Pons (tissue), 1 donor: ENCODE measurements around the gene CACNG7.
"Not testable (repeated sequence)": the region's sequence is repeated elsewhere in the genome, so short reads cannot be mapped to it uniquely, and the experiment has no call there.

Source experiments
- DNase-seq: peaks from one replicate; pipeline ENCODE4 v3.0.0-alpha.2; 2016; ENCODE audit warnings: low spot score

The CACNG7 gene

DNA sequence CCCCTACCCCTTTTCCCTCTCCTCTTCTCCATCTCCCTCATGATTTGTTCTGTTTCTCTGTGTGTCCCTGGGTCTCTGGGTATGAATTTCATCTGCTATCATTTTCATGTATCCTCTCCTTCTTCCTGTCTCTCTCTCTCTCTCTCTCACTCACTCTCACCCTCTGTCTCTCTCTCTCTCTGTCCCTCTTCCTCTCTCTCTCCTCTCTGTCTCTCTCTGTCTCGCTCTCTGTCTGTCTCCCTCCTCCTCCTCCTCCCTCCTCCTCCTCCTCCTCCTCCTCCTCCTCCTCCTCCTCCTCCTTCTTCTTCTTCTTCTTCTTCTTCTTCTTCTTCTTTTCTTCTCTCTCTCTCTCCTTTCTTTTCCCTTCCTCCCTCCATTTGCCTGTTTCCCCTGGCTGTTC is 3.3 kb upstream of the CACNG7 start:
- no peak for DNase-seq

DNA sequence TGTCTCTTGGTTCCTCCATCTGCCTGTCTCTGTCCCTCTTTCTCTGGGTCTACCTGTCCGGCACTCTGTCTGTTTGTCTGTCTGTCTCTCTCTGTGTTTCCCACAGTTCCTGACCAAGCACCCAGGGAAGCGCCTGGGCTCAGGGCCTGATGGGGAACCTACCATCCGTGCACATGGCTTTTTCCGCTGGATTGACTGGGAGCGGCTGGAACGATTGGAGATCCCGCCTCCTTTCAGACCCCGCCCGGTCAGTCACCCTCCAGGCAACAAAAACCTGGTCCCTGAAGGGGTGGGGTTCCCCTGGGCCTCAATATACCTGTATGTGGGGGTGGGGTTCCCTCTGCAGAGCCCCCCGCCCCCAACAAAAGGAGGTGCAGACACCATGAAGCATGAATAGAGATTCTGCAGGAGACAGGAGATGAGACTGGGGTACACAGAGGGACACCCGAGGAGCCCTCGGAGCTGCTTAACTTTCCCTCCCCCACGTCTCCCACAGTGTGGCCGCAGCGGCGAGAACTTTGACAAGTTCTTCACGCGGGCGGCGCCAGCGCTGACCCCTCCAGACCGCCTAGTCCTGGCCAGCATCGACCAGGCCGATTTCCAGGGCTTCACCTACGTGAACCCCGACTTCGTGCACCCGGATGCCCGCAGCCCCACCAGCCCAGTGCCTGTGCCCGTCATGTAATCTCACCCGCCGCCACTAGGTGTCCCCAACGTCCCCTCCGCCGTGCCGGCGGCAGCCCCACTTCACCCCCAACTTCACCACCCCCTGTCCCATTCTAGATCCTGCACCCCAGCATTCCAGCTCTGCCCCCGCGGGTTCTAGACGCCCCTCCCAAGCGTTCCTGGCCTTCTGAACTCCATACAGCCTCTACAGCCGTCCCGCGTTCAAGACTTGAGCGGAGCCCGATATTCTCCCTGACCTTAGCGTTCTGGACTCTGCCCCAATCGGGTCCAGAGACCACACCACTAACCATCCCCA is 2.6 kb upstream of the CACNG7 start:
- no peak for DNase-seq

DNA sequence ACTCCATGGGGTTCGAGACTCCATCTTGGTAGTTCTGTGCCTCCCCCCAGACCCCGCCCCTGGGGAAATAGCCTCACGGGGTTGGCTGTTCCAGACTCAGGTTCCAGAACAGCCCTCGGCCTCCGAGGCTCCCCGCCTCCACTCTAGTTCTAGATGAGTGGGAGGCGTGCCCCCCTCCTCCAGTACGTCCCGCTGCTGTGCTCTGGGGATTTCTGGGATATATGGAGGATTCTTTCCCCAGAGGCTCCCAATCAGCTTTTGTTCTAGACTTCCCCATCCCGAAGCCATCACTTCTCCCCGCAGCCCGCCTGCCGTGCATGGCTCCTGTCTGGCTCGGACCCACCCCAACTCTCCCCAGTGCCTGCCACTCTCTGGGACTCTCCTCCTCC is 1.9 kb upstream of the CACNG7 start:
- no peak for DNase-seq

DNA sequence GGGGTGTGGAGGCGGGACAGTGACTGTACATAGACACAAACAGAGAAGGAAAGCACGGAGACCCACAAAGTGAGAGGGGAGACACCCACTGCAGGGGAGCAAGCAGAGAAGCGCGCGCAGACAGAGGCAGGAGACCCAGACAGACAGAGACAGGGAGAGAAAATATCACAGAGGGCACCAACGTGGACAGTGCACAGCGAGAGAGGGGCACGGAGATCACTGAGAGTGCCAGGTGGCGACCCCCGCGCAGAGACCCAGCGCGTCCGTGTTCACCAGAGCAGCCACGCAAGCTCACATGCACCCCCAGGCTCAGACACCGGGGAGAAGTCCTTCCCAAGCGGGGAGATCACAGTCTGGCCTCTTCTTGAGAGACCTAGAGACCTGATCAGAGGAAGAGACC is 1.4 kb upstream of the CACNG7 start:
- no peak for DNase-seq

DNA sequence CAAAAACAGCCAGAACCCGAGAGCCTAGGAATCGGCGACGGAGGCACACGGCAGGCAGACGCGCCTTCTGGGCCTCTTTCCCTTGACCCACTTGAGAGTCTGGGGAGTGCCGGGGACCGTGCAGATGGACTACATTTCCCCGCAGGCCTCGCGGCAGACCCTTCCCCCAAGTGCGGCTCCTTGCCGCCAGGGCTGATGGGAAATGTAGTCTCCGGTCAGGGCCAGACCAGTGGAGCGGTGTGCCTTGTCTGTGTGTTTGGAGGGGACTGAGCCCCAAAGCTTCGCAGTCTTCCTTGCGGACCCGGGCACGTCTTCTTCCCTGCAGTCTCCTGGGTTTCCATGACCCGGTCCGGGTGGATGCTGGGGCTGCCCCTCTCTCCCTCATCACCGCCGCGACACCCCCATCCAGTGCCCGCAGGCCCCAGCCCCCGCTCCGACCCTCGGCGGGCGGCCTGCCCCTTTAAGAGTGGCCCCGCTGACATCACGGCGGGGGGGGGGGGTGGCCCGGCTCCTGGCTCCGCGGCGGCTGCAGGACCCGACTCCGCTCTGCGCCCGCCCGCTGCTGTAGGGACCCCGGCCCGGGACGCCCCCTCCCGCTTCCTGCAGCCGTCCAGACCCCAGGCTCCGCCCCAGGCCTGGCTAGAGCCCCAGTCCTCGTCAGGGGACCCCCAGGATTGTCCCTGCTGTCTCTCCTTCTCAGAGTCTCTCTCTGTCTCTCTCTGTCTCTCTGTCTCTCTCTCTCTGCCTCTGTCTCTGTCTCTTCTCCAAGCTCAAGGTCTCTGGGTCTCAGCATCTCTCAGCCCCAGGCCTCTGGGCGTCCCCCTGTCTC is 758 bp upstream of the CACNG7 start:
- peak; percentile 78 for DNase-seq

DNA sequence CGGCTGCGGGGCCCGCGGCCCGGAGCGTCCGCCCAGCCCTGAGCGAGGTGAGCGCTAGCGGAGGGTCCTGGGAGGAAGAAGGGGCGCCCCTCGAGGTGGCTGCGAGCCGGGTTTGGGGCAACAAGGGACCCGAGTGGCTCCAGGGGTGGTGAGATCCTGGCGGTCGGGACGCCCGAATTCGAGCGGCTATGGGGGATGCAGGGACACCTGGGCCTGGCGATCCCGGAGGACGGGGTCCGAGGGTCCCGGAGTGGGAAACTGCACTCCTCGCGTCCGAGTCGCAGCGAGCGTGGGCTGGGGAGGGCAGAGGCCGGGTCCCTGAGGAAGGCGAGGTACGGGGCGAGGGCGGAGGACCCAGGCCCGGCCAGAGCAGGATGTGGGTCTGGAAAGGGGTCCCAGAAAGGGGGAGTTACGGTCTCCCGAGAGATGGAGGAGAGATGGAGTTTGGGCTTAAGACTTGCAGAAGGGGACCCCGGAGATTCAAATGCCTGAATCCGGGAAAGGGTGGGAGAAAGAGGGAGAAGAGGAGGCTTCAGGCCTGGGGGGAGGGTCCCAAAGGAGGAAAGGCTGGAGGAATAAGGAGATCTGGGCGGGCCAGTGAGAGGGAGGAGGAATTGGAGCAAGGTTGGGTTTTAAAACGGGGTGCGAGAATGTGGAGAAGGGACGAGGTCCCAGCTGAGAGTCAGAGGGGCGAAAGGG is 542 bp downstream of the CACNG7 start:
- DNase-seq = no peak

DNA sequence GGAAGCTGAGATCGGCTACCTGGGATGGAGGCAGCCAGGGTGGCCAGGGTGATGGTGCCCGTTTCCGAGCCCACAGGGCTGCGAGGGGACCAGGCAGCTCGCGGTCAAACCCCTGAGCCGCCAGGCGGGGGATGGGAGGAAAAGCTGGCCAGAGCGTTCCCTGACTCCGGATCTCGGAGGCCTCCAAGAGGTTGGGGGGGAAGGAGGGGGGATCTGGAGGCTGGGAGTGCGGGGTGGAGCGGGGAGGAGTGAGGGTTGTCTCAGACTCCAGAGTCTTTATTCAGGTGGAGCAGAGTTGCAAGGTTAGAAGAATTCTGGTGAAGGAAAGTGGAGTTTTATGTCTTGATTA is 1.1 kb downstream of the CACNG7 start:
- no peak for DNase-seq

DNA sequence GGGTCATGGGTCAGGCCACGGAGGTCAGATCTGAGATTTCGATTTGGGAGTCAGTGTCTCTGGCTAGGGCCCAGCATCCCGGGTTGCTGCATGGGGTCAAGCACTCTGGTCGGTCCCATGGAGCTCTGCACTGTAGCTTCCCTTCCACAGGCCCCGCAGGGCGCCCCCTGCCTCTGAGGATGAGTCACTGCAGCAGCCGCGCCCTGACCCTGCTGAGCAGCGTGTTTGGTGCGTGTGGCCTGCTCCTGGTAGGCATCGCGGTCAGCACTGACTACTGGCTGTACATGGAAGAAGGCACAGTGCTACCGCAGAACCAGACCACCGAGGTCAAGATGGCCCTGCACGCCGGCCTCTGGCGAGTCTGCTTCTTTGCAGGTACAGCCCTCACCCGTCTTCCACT is 3.6 kb downstream of the CACNG7 start:
- DNase-seq = no peak

DNA sequence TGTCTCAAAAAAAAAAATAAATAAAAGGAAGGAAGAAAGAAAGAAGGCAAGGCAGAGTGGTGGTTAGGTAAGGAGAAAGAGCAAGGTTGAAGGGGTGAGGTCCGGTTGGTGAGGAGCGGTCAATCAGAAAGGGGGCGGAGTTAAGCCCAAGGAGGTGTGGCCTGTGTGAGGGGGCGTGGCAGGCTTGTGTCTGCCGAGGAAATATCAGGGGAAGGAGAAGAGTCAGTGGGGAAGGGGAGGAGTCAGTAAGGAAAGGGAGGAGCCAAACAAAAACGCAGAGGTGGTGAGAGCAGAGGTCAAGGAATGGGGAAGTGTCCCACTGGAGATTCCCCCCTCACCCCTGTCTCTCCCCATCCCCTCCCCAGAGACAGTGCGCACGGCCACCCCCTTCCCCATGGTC is 5.9 kb downstream of the CACNG7 start:
- DNase-seq = no peak

DNA sequence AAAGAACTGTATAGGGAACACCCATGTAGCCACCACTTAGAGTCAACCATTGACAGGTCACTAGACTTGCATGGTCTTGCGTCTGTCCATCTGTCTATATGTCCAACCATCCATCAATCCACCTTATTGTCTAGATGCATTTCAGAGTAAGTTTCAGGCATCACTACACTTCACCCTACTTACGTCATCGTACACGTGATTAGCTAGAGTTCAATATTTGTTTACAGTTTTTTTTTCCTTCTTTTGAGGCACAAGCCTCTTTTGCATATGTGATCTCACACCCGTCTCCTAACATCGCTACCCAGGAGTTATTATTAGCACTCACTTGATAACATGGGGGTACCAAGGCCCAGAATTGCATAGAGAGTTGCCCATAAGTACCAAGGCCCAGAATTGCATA is 6.9 kb downstream of the CACNG7 start:
- no peak for DNase-seq

DNA sequence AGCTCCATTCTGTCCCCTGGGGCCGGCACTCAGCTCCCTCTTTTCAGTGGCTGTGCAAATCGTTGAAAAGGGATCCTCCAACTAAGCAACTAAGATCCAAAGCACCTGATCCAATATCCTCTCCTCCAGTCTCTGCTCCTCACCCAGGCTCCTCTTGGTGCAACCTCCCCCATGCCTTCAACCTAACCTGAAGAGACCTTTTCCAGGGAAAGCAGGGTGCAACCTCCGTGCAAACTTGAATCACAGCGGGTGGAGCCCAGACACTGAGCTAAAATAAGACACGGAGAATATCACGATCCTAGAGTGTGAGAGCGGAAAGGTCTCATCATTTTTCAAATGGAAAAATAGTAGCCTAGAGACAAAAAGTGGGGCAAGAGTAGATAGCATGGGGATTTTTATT is 8.3 kb downstream of the CACNG7 start:
- DNase-seq = no peak

DNA sequence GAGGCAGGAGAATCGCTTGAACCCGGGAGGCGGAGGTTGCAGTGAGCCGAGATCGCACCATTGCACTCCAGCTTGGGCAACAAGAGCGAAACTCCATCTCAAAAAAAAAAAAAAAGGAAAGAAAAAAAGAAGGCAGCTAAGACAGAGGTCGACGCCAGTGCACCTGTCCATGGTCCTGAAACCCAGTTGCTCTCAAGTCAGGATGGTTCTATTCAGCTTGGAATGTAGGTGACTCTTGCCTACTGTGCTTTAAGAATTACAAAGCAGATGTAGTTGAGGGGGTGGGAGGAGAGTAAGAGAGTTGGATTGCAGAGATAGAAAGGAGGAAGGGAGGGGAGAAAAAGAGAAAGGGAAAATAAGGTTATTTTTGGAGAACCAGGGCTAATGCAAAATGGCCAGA is 18.7 kb downstream of the CACNG7 start:
- DNase-seq = no peak

DNA sequence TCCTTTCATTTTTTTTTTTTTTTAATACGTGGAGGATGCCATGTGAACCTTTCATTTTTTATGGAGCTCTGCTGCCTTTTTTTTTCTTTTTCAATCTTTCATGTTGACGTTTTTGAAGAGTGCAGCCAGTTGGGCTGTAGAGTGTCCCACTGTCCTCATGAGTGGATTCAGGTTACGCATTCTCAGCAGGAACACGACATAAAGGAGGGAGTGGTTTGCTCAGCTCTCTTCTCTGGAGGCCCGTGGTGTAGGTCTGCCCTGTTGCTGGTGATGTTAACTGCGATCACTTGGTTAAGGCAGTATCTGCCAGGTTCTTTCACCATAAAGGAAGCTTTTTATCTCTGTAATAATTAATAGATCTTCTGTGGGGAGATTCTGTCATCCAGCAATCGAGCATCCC is 27.0 kb downstream of the CACNG7 start:
- DNase-seq = no peak

DNA sequence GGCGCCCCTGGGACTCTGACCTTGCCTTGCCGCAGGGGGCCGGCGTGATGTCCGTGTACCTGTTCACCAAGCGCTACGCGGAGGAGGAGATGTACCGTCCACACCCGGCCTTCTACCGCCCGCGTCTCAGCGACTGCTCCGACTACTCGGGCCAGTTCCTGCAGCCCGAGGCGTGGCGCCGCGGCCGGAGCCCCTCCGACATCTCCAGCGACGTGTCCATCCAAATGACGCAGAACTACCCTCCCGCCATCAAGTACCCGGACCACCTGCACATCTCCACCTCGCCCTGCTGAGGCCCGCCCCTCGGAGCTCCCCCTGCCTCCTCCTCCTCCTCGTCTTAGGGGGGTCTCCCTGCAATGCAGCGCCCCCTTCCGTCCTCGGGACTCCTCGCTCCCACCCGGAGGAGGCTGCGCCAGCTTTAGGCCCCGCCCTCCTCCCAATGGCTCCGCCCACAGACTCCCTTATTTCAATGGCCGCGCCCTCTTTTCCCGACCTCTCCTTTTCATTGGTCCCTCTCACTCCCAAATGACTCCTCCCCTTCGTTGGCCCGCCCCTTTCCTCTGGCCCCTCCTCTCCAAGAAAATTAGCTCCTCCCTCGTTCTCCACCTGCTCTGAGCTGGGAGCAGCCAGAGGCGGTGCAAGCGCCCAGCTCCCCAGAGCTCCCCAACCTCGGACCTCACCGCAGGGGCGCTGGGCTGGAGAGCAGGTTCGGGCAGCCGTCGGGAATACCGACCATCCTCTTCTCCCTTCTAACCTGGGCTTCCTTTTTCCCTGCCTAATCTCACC is 33.1 kb downstream of the CACNG7 start:
- DNase-seq = no peak

DNA sequence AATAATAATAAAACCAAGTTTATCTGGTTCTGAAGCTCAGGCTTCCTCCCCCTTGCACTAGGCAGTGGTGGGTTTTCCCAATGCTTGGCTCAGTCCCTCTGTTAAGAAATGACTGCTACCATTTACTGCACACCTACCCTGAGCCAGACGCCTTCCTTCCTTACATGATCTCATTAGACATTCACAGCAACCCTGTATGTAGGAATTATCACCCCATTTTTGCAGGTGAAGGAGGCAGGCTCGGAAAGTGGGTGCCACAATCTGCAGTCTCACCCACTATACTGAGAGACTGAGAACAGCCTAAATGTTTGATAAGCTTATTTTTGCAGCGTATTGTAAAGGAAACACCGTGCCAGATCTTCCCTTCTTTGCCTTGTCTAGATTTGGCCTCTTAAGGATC is 35.3 kb downstream of the CACNG7 start:
- no peak for DNase-seq

DNA sequence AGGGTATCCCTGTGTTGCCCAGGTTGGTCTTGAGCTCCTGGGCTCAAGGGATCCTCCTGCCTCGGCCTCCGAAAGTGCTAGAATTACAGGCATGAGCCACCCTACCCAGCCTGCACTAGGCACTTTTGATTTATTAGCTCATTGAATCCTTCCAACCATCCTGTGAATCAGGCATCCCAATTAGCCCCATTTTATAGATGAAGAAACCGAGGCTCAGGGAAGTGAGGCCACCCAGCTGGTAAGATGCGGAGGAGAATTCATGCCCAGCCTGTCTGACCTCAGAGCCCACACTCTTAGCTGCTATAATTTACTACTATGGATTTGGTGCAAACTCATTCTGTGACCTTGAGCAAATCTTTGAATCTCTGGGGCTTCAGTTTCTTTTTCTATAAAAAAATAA is 35.9 kb downstream of the CACNG7 start:
- DNase-seq = no peak

DNA sequence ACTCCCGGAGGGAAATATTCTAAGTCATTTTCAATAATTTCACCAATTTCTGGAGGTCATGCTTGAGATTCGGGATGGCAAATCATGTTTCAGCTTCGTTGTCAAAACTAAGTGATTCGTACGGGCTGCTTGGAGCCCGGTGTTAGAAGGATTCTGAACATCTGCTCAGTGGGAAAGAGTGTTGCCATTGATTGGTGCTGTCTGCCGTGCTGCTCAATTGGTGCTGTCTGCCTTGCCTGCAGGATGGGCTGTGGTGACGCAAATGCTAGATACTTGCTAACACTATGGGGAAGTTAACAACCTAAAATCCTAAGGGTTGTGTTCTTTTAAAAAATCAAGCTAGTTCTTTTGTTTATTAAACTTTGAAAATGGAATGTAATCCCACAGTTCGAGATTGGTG is 36.4 kb downstream of the CACNG7 start:
- DNase-seq = no peak

DNA sequence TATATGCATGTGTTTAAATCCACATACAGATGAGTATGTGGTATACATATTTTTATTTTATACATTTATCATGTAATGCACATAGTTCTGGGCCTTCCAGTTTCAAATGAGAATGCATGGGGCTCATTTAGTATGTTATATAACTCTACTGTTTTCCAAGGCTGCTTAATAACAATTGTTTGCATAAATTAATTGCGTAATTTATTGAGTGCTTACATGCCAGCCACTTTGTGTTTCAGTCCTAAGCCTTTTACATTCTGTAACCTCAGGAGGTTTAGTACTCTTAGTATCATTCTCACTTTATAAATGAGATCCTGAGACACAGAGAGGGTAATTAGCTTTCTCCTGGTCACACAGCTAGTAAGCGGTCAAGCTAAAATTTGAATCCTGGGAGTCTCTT is 36.9 kb downstream of the CACNG7 start:
- DNase-seq = no peak

DNA sequence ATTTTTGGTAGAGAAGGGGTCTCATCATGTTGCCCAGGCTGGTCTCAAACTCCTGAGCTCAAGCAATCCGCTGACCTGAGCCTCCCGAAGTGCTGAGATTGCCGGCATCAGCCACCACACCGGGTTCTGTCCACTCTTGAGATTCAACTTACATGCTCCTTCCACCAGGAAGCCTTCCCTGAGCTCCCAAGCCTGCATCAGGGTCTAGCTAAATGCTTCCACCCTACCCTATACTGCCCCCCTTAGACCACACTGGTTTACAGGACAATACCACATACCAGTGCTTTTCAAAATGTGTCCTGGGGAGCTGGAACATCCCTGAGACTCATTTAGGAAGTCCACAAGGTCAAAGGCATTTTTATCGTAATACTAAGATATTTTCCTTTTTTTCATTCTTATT is 38.5 kb downstream of the CACNG7 start:
- no peak for DNase-seq

DNA sequence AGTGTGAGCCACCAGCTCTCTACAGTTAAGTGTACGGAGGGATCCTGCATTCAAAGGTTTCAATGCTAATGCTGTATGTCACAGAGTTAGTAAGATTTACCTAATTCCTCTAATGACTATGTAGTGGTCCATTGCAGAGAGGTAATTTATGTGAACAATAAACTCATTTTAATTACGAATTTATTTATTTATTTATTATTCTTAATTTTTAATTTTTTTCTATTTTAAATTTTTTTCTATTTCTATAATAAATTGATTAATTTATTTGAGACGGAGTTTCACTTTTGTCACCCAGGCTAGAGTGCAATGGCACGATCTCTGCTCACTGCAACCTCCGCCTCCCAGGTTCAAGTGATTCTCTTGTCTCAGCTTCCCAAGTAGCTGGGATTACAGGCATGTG is 39.5 kb downstream of the CACNG7 start:
- not testable (repeated sequence) for DNase-seq

DNA sequence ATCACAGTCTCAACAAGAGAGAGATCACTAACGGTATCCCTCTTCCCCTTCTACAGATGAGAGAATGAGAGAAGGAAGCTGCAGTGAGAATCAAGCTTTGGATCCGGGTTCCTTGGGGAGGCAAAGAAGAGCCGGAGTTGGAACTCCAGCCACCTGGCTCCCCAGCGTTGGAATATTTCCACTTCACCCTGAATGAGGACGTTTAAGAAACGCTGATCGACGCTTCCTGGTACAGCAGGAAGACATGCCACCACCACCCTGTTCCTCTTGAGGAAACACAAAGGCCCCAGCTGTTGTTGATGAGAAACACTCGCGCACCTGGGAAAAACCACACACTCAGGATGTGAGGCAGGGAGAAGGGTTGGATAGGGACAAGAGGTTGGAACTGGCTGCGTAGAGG is 42.4 kb downstream of the CACNG7 start:
- DNase-seq = no peak

DNA sequence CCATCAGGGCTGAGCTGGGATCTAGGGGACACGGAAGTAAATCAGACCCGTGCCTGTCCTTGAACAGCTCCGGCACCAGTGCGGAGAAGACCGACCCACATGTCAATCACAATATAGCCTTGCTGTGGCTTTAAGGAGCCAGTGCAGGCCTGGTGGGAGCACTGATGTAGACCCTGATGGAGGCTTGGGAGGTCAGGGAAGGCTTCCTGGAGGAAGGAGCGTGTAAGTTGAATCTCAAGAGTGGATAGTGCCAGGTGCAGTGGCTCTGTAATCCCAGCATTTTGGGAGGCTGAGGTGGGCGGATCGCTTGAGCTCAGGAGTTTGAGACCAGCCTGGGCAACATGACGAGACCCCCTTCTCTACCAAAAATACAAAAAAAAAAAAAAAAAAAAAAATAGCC is 42.9 kb downstream of the CACNG7 start:
- DNase-seq = no peak
